Activated effector memory CD4-positive, alpha-beta T cell treated with Interleukin-2 at 50 U/mL for 16 hours (primary cell): Measurements from ENCODE around the gene TEKTIP1.

ENCODE experiments used
- DNase-seq: peaks from one replicate; pipeline ENCODE4 v3.0.0-alpha.2; 2020

TEKTIP1 gene

GRCh38 chr19:3586707-3587346 lies 47.9 kb downstream of the TEKTIP1 start:
- no peak for DNase-seq

- DNase-seq: no peak
These were observed 50.5 kb downstream of the TEKTIP1 start for GRCh38 chr19:3589439-3589838.

- no peak for DNase-seq
These were observed 51.0 kb downstream of the TEKTIP1 start for GRCh38 chr19:3589949-3590348.

- no peak for DNase-seq
These were observed 52.2 kb downstream of the TEKTIP1 start for GRCh38 chr19:3590991-3591659.

- DNase-seq: no peak
These were observed 53.1 kb downstream of the TEKTIP1 start for GRCh38 chr19:3591876-3592613.

GRCh38 chr19:3593156-3593555 lies 54.2 kb downstream of the TEKTIP1 start:
- DNase-seq: no peak
